DND-41 (cell line): Measurements from ENCODE around the gene USP10.

ENCODE experiments used
- CTCF ChIP-seq: IDR thresholded peaks from 2 replicates; pipeline ENCODE4 v1.5.1; 2012; ENCODE audit warnings: borderline replicate concordance, low read length, moderate library complexity, mild to moderate bottlenecking; ENCODE audit not compliant: poor library complexity, severe bottlenecking; ENCODE audit errors: extremely low read depth
- EZH2 ChIP-seq: IDR thresholded peaks from 3 replicates; pipeline ENCODE4 v1.6.1; 2012; ENCODE audit warnings: borderline replicate concordance, low read depth, mild to moderate bottlenecking, moderate library complexity, low read length, inconsistent platforms; ENCODE audit not compliant: severe bottlenecking

- TF ChIP-seq EZH2, result no peak
- TF ChIP-seq CTCF, result no peak
These were observed 15.6 kb downstream of the USP10 start for GRCh38 chr16:84715424-84715823.
